ENCODE data around the gene ARHGAP29. TPM values are rescaled to one million over a fixed set of nuclear protein-coding genes. Genes with fewer than 3 reads are reported as not detected.

The ARHGAP29 gene
- total RNA-seq, 2 experiments from 2014 or later = 0.05 TPM; not detected in 1

DNA sequence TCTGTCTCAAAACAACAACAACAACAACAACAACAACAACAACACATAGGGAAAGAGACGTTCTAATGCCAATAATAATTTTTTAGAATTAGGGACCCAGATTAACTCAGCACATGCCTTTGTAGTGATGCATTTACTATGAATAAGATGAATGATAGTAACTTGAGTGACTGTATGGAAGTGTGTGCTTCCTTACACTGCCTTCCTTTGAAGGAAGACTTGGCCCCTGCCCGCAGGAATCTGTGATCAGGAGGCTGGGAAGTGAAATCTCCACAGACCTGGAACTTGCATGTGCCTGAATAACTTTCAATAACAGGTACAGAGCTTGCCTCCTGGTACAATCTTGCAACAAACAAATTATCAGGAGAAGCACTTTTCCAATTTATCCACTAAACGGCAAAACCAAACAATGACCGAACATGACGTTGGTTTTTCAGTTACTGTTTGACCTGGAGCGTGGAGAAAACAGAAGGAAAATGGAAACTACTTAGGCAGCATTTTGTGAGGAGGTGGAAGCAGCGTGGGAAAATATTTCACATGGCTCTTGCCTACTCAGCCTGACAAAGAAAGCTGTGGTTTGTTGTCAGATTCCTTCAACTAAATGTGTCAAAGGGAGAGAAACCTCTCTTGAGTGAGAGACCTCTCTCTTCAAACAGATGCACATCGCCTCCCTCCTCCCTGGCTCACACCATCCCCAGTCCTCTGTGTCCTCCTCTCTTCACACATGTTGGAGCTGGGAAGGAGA lies 106.4 kb downstream of the ARHGAP29 start:
- Mint-ChIP-seq H3K27ac (no peak overlapping the region), H3K4me3 (no peak overlapping the region), H3K36me3 (ENCODE audit: low read depth) (no peaks in the 10 kb centered on the region), H3K27me3 (no peaks in the 10 kb centered on the region), H3K4me1 (no peaks in the 10 kb centered on the region), H3K9me3 (peaks cover 5% of the 10 kb centered on the region)
- DNase-seq = no peak
- ChIA-PET CTCF (no interaction called here), POLR2A (no interaction called here)

GRCh38 chr1:94126651-94127050 lies 110.7 kb downstream of the ARHGAP29 start:
- H3K27me3 Mint-ChIP-seq = no peaks in the 10 kb centered on the region
- CTCF ChIA-PET = no interaction called here
- H3K9me3 Mint-ChIP-seq = no peaks in the 10 kb centered on the region
- DNase-seq = no peak
- POLR2A ChIA-PET = no interaction called here
- H3K4me1 Mint-ChIP-seq = no peaks in the 10 kb centered on the region
- H3K36me3 Mint-ChIP-seq (ENCODE audit: low read depth) = no peaks in the 10 kb centered on the region
- no peak overlapping the region for H3K4me3 Mint-ChIP-seq
- H3K27ac Mint-ChIP-seq = no peak overlapping the region

DNA sequence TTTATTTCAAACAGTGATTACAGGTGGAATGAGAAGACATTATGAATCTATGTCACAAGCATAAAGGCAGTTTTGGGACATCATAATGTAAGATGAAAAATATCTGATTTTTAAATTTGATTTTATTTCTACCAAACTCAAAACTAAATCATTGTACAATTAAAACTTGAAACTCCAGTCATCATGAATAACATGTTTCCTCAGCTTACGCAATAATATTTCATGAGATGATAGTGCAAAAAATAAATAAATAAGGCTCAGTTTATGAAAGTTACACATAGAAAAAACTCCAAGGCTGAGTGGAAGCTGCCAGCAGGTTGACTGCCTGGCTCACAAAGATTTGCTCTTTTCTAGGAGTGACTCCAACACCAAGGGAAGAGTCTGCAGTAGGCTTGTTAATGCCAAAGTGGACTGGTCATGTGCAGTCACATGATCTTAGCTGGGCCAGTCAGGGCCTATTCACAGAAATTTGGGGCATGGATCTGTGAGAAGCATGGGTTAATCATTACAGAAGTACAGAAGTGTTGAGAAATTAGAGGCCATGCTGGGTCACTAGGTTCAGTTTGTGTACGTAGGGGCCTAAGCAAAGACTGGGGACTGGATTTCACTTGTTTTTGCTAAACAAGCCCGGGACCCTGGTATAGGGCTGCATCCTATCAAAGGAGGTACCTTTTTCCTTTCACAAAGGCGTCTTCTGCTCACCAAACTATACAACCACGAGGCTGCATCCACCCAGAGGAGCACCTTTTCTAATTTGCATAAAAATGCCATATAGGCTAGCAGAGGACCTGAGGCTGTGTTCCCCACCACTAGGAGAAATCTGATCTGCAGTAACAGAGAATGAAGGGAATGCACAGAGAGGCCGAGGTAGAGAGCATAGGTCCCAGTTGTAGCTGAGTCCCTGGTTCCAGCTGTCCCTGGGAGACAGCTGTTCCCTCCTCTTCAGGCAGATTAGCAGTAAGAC lies 111.6 kb downstream of the ARHGAP29 start:
- Mint-ChIP-seq H3K9me3 (no peaks in the 10 kb centered on the region), H3K36me3 (ENCODE audit: low read depth) (no peaks in the 10 kb centered on the region), H3K27ac (no peak overlapping the region), H3K27me3 (no peaks in the 10 kb centered on the region), H3K4me1 (no peaks in the 10 kb centered on the region), H3K4me3 (no peak overlapping the region)
- ChIA-PET CTCF (interaction anchor here (1.3 kb wide), 1 partner anchor 86 kb away, joined by 3 read pairs; no protein-coding TSS in a partner anchor), POLR2A (no interaction called here)
- DNase-seq = no peak

DNA sequence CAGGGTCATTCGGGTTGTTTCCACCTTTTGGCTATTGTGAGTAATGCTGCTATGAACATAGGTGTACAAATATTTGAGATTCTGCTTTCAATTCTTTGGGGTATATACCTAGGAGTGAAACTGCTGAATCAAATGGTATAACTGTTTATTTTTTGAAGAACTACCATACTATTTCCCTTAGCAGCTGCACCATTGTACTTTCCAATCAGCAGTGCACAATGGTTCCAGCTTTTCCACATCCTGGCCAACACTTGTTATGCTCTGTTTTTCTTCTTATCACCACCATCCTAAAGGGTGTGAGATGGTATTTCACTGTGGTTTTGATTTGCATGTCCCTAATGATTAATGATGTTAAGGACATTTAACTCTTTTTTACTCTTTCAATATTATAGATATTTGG lies 112.8 kb downstream of the ARHGAP29 start:
- H3K4me3 Mint-ChIP-seq = no peak overlapping the region

GRCh38 chr1:94122201-94122970 lies 115.0 kb downstream of the ARHGAP29 start:
- DNase-seq = no peak
- Mint-ChIP-seq H3K9me3 (no peaks in the 10 kb centered on the region), H3K36me3 (ENCODE audit: low read depth) (no peaks in the 10 kb centered on the region), H3K4me3 (no peak overlapping the region), H3K4me1 (no peaks in the 10 kb centered on the region), H3K27ac (no peak overlapping the region), H3K27me3 (no peaks in the 10 kb centered on the region)
- ChIA-PET CTCF (no interaction called here), POLR2A (no interaction called here)

More for the DNA sequence above, 112.8 kb downstream of the ARHGAP29 start:
- Mint-ChIP-seq H3K36me3 (ENCODE audit: low read depth) (no peaks in the 10 kb centered on the region), H3K27ac (no peak overlapping the region), H3K9me3 (no peaks in the 10 kb centered on the region), H3K4me1 (no peaks in the 10 kb centered on the region), H3K27me3 (no peaks in the 10 kb centered on the region)
- no peak for DNase-seq
- CTCF ChIA-PET = no interaction called here
- POLR2A ChIA-PET = no interaction called here

Other genes starting within 250 kb of the ARHGAP29 start
- gene ABCA4, start 116.4 kb downstream of the ARHGAP29 start, total RNA-seq = not detected
- gene ABCD3, start 180.8 kb upstream of the ARHGAP29 start, total RNA-seq = 10 to 100 TPM; 19.6 to 21.4 TPM